T-helper 1 cell treated with Interleukin-12 subunit alpha and Interleukin-12 subunit beta and Interleukin-4 antibody, amounts not matched to agents 30 μg/mL and 1 μg/mL, for 36 hours (primary cell): Measurements from ENCODE around the gene IGF2BP3.

ENCODE experiments used
- H3K27ac Mint-ChIP-seq: one replicate; pipeline ENCODE4 v1.8.0; 2021; ENCODE audit warnings: mild to moderate bottlenecking, mixed read lengths
- H3K27me3 Mint-ChIP-seq: one replicate; pipeline ENCODE4 v1.8.0; 2021; ENCODE audit warnings: low read depth, mixed read lengths
- H3K36me3 Mint-ChIP-seq: one replicate; pipeline ENCODE4 v1.8.0; 2021; ENCODE audit warnings: low read depth, mixed read lengths
- H3K4me1 Mint-ChIP-seq: one replicate; pipeline ENCODE4 v1.8.0; 2021; ENCODE audit warnings: low read depth, mixed read lengths
- H3K4me3 Mint-ChIP-seq: one replicate; pipeline ENCODE4 v1.8.0; 2021; ENCODE audit warnings: mild to moderate bottlenecking, moderate library complexity, mixed read lengths
- H3K9me3 Mint-ChIP-seq: one replicate; pipeline ENCODE4 v1.8.0; 2021; ENCODE audit warnings: mixed read lengths

IGF2BP3 gene

DNA sequence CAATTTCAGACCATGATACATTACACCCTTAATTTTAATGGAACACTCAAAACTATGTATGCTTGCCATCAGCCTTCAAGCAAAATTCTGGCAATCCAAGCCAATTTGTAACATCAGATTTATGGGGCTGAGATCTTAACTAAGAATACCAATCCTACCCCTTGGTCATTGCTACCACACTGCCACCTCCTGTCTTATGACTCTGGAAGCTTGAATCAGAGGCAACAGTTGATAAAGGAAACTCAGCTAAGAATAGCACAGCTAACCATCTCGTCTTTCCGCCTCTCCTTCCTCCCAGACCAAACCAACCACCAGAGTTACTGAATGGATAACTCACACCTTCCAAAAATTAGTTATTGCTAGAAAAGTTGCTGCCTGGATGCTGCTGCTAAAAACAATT is 7.4 kb downstream of the IGF2BP3 start:
- Mint-ChIP-seq H3K36me3 (no peaks in the 10 kb centered on the region), H3K4me1 (peaks cover 16% of the 10 kb centered on the region), H3K9me3 (no peaks in the 10 kb centered on the region), H3K27ac (no peak overlapping the region), H3K27me3 (peaks cover 68% of the 10 kb centered on the region), H3K4me3 (no peak overlapping the region)

DNA sequence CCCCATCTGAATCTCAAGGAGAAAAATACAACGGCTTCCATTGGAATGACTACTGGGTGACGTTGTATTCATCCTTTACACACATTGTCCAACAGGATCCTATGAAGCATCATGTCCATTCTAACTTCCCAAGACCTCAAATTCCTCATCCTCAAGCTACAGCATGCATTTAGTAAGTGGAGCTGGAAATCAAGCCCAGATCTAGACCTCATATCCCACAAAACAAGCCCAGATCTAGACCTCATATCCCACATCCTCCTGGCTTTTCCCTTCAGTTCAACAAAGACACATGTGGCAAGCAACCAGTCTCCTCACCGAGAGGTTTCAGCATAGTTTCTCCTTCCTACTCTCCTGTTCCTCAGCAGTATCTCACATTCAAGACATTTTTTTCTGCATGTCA is 12.2 kb downstream of the IGF2BP3 start:
- H3K9me3 Mint-ChIP-seq: no peaks in the 10 kb centered on the region
- H3K27me3 Mint-ChIP-seq: peaks cover 60% of the 10 kb centered on the region
- H3K4me3 Mint-ChIP-seq: no peak overlapping the region
- no peaks in the 10 kb centered on the region for H3K36me3 Mint-ChIP-seq
- H3K27ac Mint-ChIP-seq: no peak overlapping the region
- peaks cover 5% of the 10 kb centered on the region for H3K4me1 Mint-ChIP-seq

DNA sequence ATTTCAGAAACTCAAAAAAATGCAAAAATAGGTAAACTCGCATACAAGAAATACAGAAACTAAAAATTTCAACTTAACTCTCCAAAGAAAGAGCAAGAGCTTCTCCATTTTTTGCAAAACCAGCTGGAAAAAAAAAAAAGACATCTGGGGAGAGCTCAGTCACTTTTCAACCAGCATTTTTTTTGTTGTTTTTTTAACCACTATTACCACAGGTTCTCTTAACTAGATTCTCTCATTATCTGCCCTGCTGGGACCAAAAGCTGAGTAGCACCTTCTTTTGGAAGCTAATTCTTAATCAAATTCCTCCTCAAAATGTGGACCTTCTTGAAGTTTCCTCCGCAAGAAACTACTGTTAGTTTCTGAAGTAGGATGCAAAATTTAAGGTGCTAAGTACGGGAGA is 14.2 kb downstream of the IGF2BP3 start:
- Mint-ChIP-seq H3K27me3 (peaks cover 51% of the 10 kb centered on the region), H3K36me3 (no peaks in the 10 kb centered on the region)

DNA sequence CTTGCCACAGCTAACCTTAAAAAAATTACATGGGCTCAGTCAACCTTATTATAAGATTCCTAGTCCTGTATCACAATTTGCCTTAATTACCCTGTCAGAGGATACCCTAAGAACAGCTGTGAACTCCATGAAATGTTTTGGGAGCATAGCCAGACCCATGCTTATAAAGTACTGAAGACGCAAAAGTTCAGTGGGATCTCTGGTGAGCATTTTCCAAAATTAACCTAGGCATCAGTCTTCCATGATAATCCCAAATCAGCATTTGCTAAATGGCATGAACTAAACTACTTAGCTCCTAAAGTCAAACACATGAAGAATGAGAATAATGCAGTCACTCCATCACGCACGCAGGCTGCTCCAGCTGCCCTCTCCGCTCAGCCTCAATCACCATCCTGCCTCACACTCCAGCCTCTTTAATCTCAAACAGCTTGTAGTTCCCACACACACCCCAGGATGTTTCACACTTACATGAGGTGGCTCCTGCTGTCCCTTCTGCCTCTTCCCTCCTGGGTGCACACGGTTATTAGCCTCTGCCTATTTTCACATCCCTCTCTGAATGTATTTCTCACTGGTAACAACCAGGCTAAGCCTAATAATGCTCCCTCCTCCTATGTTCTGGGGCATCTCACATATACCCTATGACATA is 15.3 kb downstream of the IGF2BP3 start:
- Mint-ChIP-seq H3K9me3 (no peaks in the 10 kb centered on the region), H3K27ac (no peak overlapping the region), H3K27me3 (peaks cover 55% of the 10 kb centered on the region), H3K4me3 (no peak overlapping the region), H3K4me1 (no peaks in the 10 kb centered on the region), H3K36me3 (no peaks in the 10 kb centered on the region)

More for the DNA sequence above, 14.2 kb downstream of the IGF2BP3 start:
- Mint-ChIP-seq H3K4me1 (no peaks in the 10 kb centered on the region), H3K27ac (no peak overlapping the region), H3K9me3 (no peaks in the 10 kb centered on the region), H3K4me3 (no peak overlapping the region)

DNA sequence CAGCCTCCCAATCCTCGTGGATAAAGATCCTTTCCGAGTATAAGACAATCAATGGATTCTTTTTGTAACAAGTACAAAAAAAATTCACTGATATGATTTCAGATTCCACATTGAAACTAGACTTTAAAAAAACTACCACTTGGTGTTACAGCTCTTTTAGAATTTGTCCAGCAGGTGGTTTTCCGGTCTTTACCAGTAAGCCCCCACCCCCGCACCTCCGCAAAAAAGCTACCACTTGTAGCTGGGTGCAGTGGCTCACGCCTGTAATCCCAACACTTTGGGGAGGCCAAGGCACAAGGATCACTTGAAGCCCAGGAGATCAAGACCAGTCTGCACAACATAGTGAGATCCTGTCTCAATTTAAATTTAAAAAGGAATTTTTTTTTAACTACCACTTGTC is 19.8 kb downstream of the IGF2BP3 start:
- H3K36me3 Mint-ChIP-seq: no peaks in the 10 kb centered on the region
- no peaks in the 10 kb centered on the region for H3K9me3 Mint-ChIP-seq
- H3K4me3 Mint-ChIP-seq: no peak overlapping the region
- no peaks in the 10 kb centered on the region for H3K4me1 Mint-ChIP-seq
- H3K27ac Mint-ChIP-seq: no peak overlapping the region
- peaks cover 39% of the 10 kb centered on the region for H3K27me3 Mint-ChIP-seq

DNA sequence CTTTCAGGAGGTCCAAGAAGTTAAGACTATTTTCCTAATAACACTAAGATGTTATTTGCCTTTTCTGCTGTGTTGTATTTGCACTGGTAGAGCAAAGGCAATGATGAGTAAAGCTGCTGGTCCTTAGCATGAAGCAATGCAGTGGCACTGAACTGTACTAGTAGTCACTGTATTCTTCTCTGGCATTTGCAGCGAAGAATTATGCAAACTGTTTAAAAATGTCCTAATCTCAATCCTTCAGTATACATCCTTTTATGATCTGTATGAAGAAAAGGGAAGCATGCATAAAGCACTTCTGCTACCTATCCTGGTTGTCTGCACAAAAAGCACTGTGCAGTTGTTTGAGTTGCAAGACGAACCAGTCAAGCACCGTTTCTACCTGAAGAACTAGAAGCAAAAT is 20.4 kb downstream of the IGF2BP3 start:
- peaks cover 36% of the 10 kb centered on the region for H3K27me3 Mint-ChIP-seq

DNA sequence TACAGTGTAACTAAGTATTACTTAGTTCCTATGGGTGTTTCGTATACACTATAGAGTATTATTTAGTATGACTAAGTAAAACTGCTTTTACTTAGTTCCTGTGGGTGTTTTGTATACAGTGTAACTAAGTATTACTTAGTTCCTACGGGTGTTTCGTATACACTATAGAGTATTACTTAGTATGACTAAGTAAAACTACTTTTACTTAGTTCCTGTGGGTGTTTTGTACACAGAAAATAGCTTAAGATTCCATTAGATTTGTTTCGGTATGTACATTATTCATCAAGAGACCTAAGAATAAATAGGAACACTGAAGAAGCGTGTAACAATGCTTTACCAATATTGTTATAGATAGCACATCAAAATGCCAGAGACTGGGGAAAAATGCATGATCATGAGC is 25.0 kb downstream of the IGF2BP3 start:
- peaks cover 17% of the 10 kb centered on the region for H3K27me3 Mint-ChIP-seq
- H3K4me1 Mint-ChIP-seq: no peaks in the 10 kb centered on the region
- H3K36me3 Mint-ChIP-seq: no peaks in the 10 kb centered on the region
- no peak overlapping the region for H3K27ac Mint-ChIP-seq
- no peak overlapping the region for H3K4me3 Mint-ChIP-seq
- no peaks in the 10 kb centered on the region for H3K9me3 Mint-ChIP-seq

More for the DNA sequence above, 20.4 kb downstream of the IGF2BP3 start:
- H3K9me3 Mint-ChIP-seq: no peaks in the 10 kb centered on the region
- H3K4me3 Mint-ChIP-seq: no peak overlapping the region
- no peaks in the 10 kb centered on the region for H3K4me1 Mint-ChIP-seq
- no peak overlapping the region for H3K27ac Mint-ChIP-seq
- H3K36me3 Mint-ChIP-seq: no peaks in the 10 kb centered on the region

DNA sequence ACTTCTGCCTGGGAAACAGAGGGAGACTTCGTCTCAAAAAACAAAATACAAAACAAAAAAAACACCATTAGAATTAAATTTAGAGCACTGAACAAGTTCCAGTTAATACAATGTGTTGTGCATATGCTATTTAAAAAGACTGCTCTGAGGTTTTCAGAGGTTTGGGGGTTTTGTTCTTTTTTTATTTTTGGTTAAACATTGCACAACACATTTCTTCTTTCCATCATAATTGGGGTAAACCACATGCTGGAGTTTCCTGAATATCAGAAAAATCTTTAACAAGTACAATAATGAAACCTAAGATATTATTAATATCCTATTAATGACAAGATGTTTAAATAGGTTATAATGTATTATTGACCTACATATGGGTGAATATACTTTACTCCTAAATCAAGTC is 26.3 kb downstream of the IGF2BP3 start:
- Mint-ChIP-seq H3K36me3 (no peaks in the 10 kb centered on the region), H3K4me1 (no peaks in the 10 kb centered on the region), H3K27ac (no peak overlapping the region), H3K9me3 (no peaks in the 10 kb centered on the region), H3K4me3 (no peak overlapping the region), H3K27me3 (peaks cover 17% of the 10 kb centered on the region)

DNA sequence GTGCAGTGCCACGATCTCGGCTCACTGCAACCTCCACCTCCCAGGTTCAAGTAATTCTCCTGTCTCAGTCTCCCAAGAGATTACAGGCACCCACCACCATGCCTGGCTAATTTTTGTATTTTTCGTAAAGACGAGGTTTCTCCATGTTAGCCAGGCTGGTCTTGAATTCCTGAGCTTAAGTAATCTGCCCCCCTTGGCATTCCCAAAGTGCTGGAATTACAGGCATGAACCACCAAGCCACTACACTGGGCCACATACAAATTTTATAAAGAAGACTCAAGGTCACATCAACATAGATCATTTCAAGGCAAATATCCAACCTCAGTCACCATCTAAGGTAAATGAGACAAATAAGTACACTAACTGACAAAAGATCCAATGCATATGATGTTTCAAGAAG is 32.1 kb downstream of the IGF2BP3 start:
- H3K27ac Mint-ChIP-seq: no peak overlapping the region
- H3K36me3 Mint-ChIP-seq: no peaks in the 10 kb centered on the region
- no peak overlapping the region for H3K4me3 Mint-ChIP-seq
- H3K9me3 Mint-ChIP-seq: no peaks in the 10 kb centered on the region
- no peaks in the 10 kb centered on the region for H3K4me1 Mint-ChIP-seq
- H3K27me3 Mint-ChIP-seq: peaks cover 19% of the 10 kb centered on the region

DNA sequence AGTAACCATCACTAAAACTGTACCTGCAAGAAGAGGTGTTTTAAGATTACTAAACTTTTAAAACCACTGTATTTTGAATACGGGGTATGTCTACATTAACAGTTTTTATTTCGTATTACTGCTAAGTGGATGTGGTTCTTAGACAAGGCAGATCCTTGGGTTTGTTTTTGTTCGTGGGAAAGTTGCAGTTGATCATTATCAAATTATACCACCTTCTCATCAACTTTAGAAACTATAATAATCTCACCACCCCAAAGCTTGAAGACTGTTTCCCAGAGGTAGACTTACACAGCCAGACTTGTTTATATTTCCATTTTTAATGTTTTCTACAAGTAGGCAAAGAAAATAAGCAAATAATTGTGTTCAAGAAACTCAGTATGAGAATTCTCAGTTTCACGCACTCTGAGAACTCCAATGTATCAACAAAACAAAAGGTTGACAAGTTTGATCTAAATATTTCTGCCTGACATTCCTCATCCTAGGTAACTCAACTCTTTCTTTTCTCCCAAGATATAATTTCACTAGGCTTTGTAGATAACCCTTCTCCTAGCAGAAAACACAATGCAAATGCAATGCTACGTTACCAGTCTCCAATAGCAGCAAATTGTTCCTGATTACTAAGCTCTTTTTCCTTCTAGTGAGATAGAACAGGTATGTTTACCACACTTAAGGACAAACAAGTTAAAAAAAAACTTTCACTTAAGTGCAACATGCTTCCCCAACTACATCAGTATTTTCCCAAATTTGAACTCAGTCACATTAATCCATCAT is 36.0 kb downstream of the IGF2BP3 start:
- Mint-ChIP-seq H3K4me1 (peaks cover 3% of the 10 kb centered on the region), H3K27ac (no peak overlapping the region), H3K36me3 (no peaks in the 10 kb centered on the region), H3K27me3 (peaks cover 24% of the 10 kb centered on the region), H3K9me3 (no peaks in the 10 kb centered on the region), H3K4me3 (no peak overlapping the region)

DNA sequence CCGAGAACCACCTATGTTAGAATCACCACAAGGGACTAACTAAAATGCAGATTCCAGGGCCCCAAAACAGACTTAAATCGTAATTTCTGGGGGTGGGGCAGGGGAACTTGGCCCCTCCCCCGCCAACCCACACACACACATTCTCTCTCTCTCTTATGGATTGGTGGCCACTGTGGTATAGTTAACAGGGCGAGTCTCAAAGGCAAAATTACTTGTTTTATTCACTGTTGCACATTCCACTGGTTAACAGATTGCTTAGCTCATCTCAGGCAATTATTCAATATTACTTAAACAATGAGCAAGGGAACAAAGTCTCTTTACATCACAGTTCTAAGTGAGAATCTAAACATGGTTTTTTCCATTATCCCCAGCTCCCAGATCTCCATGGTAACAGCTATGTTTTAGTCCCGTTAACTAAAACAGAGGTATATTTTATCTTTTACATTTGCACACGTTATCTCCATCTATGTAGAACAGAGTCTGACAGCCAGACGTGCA is 38.5 kb downstream of the IGF2BP3 start:
- H3K4me1 Mint-ChIP-seq: peaks cover 3% of the 10 kb centered on the region
- H3K4me3 Mint-ChIP-seq: no peak overlapping the region
- peaks cover 30% of the 10 kb centered on the region for H3K27me3 Mint-ChIP-seq
- H3K36me3 Mint-ChIP-seq: no peaks in the 10 kb centered on the region
- no peaks in the 10 kb centered on the region for H3K9me3 Mint-ChIP-seq
- H3K27ac Mint-ChIP-seq: no peak overlapping the region

DNA sequence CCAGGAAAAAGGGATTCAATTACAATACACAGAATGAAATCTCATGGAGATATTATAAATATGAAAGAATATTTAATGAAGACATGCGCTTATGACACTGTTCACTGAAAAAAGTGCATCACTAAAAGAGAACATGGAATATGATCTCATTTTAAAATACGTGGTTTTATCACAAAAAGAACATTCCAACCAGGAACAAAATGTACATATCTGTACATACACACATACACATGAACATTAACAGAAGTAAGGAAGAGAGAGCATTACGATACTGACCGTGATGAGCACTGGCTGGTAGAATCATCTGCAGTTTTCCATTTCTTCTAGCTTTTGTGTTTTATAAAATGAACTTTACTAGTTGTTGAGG is 39.4 kb downstream of the IGF2BP3 start:
- H3K9me3 Mint-ChIP-seq: no peaks in the 10 kb centered on the region
- no peak overlapping the region for H3K27ac Mint-ChIP-seq
- H3K36me3 Mint-ChIP-seq: no peaks in the 10 kb centered on the region
- H3K27me3 Mint-ChIP-seq: peaks cover 33% of the 10 kb centered on the region
- peaks cover 3% of the 10 kb centered on the region for H3K4me1 Mint-ChIP-seq
- H3K4me3 Mint-ChIP-seq: no peak overlapping the region

DNA sequence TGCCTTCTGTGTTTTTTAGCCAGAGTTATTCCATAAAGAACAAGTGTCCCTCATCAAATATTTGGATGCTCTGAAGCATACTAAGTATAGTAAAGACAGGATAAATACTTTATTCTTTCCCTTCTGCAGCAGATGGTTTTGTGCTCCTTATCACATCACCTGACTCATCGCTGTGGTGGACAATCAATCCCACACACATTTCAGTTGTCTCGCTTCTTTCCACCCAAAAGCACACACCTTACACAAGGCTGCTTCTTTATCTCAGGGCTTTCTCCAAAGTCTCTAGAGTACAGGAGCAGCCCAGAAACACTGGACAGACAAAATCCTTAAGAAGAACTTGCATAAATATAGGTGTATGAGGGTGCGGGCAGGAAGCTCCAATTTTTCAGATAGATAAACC is 43.4 kb downstream of the IGF2BP3 start:
- H3K9me3 Mint-ChIP-seq: no peaks in the 10 kb centered on the region
- no peak overlapping the region for H3K27ac Mint-ChIP-seq
- peaks cover 19% of the 10 kb centered on the region for H3K27me3 Mint-ChIP-seq
- H3K36me3 Mint-ChIP-seq: no peaks in the 10 kb centered on the region
- H3K4me1 Mint-ChIP-seq: peaks cover 3% of the 10 kb centered on the region
- H3K4me3 Mint-ChIP-seq: no peak overlapping the region

DNA sequence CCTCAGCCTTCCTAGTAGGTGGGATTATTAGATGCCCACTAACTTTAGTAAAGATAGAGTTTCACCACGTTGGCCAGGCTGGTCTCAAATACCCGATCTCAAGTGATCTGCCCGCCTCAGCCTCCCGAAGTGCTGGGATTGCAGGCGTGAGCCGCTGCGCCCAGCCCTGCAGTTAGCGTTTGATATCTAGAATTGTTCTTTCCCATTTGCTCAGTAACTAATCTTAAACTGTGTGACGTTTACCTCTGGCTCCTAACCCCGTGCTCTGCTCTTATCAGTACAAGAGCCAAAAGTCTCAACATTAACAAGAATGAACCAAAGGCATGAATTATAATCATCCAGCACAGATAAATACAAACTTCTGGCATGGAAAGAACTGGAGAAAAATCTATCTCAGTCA is 47.4 kb downstream of the IGF2BP3 start:
- Mint-ChIP-seq H3K27ac (no peak overlapping the region), H3K36me3 (no peaks in the 10 kb centered on the region), H3K9me3 (no peaks in the 10 kb centered on the region), H3K4me1 (peaks cover 2% of the 10 kb centered on the region), H3K4me3 (no peak overlapping the region), H3K27me3 (peaks cover 6% of the 10 kb centered on the region)

DNA sequence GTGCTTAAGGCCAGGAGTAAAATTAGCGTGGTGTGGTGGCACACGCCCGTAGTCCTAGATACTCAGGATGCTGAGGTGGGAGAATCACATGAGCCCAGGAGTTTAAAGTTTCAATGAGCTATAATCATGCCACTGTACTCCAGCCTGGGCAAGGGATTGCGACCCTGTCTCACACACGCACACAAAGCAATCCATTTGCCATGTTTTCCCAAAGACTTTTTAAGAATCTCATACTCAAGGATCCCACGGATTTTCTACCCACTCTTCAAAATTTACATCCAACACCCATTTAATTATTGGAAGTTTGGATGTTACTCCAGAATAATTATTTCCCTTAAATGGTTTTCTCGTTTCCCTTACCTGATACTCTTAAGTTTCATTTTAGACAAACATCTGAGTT is 47.9 kb downstream of the IGF2BP3 start:
- Mint-ChIP-seq H3K4me3 (no peak overlapping the region), H3K4me1 (peaks cover 3% of the 10 kb centered on the region), H3K27me3 (peaks cover 6% of the 10 kb centered on the region), H3K27ac (no peak overlapping the region), H3K36me3 (no peaks in the 10 kb centered on the region), H3K9me3 (no peaks in the 10 kb centered on the region)
